Activated B cell treated with CpG ODN at 0.5 μM for 24 hours (primary cell): ENCODE measurements around the gene STAT4. TPM values are rescaled to one million over a fixed set of nuclear protein-coding genes. Genes with fewer than 3 reads are reported as not detected.

ENCODE experiments used
- ATAC-seq: fragments of 200-7000 bp; cut with Tn5 transposase; one replicate; pipeline ENCODE4 v1.10.0; 2021; ENCODE audit warnings: low read depth, mild to moderate bottlenecking, moderate library complexity
- CTCF ChIA-PET: fragments of 350-600 bp; sonication (Branson Sonifier 250); formaldehyde crosslinking; loops from one replicate; lab custom pipeline; 2021; ENCODE audit warnings: antibody characterized with exemption; lab: Charles Lee
- POLR2A ChIA-PET: fragments of 350-600 bp; sonication (Branson Sonifier 250); formaldehyde crosslinking; loops from one replicate; lab custom pipeline; 2021; ENCODE audit warnings: antibody characterized with exemption; lab: Charles Lee
- DNase-seq: peaks from one replicate; pipeline ENCODE4 v3.0.0; 2022
- H3K27ac Mint-ChIP-seq: one replicate; pipeline ENCODE4 v1.8.0; 2020; ENCODE audit warnings: mixed read lengths
- H3K27me3 Mint-ChIP-seq: one replicate; pipeline ENCODE4 v1.8.0; 2021; ENCODE audit warnings: mixed read lengths
- H3K36me3 Mint-ChIP-seq: one replicate; pipeline ENCODE4 v1.8.0; 2021; ENCODE audit warnings: low read depth, mixed read lengths
- H3K4me1 Mint-ChIP-seq: one replicate; pipeline ENCODE4 v1.8.0; 2021; ENCODE audit warnings: mixed read lengths
- H3K4me3 Mint-ChIP-seq: one replicate; pipeline ENCODE4 v1.8.0; 2020; ENCODE audit warnings: mild to moderate bottlenecking, mixed read lengths
- H3K9me3 Mint-ChIP-seq: one replicate; pipeline ENCODE4 v1.8.0; 2020; ENCODE audit warnings: mixed read lengths
- CTCF ChIP-seq: fragments of 200-600 bp; IDR thresholded peaks from one replicate; pipeline ENCODE4 v1.8.0; 2022; ENCODE audit warnings: antibody characterized with exemption, mild to moderate bottlenecking
- intact Hi-C: fragments of 100-400 bp; cut with micrococcal nuclease; formaldehyde crosslinking; loops from one replicate; pipeline ENCODE4 v1.15.1; 2024
- total RNA-seq: library from RNA; stranded (reverse); gene quantifications from 2 replicates; pipeline ENCODE4 v1.2.3, GENCODE V29; 2022

Gene STAT4
- total RNA-seq, 1 donor from 2014 or later, result 16.5 TPM

- H3K4me1 Mint-ChIP-seq, result peaks cover 30% of the 10 kb centered on the region
- no peak for TF ChIP-seq CTCF
- peak overlapping the region; percentile 79 for H3K27ac Mint-ChIP-seq
- DNase-seq, result no peak
- H3K36me3 Mint-ChIP-seq, result peaks cover 4% of the 10 kb centered on the region
- ATAC-seq, result no peak
- CTCF ChIA-PET, result interaction anchor here (1.0 to 2.4 kb wide), 2 partner anchors 13 to 99 kb away, joined by 3 to 16 read pairs; no protein-coding TSS in a partner anchor
- no peaks in the 10 kb centered on the region for H3K9me3 Mint-ChIP-seq
- peaks cover 8% of the 10 kb centered on the region for H3K27me3 Mint-ChIP-seq
- POLR2A ChIA-PET, result interaction anchor here (1.0 to 1.6 kb wide), 5 partner anchors 131 to 526 kb away, joined by 3 to 9 read pairs (median 4); partner anchors contain the start of genes NABP1 and STAT1
- peak overlapping the region; percentile 89 for H3K4me3 Mint-ChIP-seq
- intact Hi-C loops, result loop anchor here (2.0 to 10.0 kb wide), 5 partner anchors 267 to 1489 kb away; partner anchors contain the start of genes ASNSD1, GLS, NABP1 and ORMDL1
Measured at GRCh38 chr2:191151331-191151730, 537 bp upstream of the STAT4 start.

GRCh38 chr2:191150230-191150599, 579 bp downstream of the STAT4 start:
- Mint-ChIP-seq H3K27ac (peak overlapping the region; percentile 79), H3K36me3 (peaks cover 10% of the 10 kb centered on the region), H3K4me3 (peak overlapping the region; percentile 89), H3K9me3 (no peaks in the 10 kb centered on the region), H3K27me3 (peaks cover 8% of the 10 kb centered on the region), H3K4me1 (peaks cover 30% of the 10 kb centered on the region)
- TF ChIP-seq CTCF, result no peak
- ATAC-seq (peak; percentile 12), DNase-seq (no peak)
- POLR2A ChIA-PET, result interaction anchor here (1.0 to 1.6 kb wide), 6 partner anchors 44 to 527 kb away, joined by 3 to 9 read pairs (median 4); partner anchors contain the start of genes NABP1 and STAT1
- CTCF ChIA-PET, result interaction anchor here (1.0 to 2.4 kb wide), 2 partner anchors 14 to 98 kb away, joined by 3 to 16 read pairs; no protein-coding TSS in a partner anchor
- intact Hi-C loops, result loop anchor here (1.0 to 10.0 kb wide), 6 partner anchors 136 to 1488 kb away; partner anchors contain the start of genes ASNSD1, GLS, NABP1 and ORMDL1

GRCh38 chr2:191149391-191149790, 1.4 kb downstream of the STAT4 start:
- intact Hi-C loops, result no loop called here
- H3K4me1 Mint-ChIP-seq, result peaks cover 30% of the 10 kb centered on the region
- no peak overlapping the region for H3K27ac Mint-ChIP-seq
- H3K36me3 Mint-ChIP-seq, result peaks cover 10% of the 10 kb centered on the region
- no peak overlapping the region for H3K4me3 Mint-ChIP-seq
- H3K27me3 Mint-ChIP-seq, result peaks cover 8% of the 10 kb centered on the region
- CTCF ChIA-PET, result no interaction called here
- DNase-seq, result no peak
- POLR2A ChIA-PET, result interaction anchor here (0.6 kb wide), 1 partner anchor 56 kb away, joined by 5 read pairs; no protein-coding TSS in a partner anchor
- no peak for ATAC-seq
- no peak for TF ChIP-seq CTCF
- no peaks in the 10 kb centered on the region for H3K9me3 Mint-ChIP-seq

GRCh38 chr2:191148791-191149190, 2.0 kb downstream of the STAT4 start:
- no peak for ATAC-seq
- Mint-ChIP-seq H3K27me3 (peaks cover 8% of the 10 kb centered on the region), H3K27ac (no peak overlapping the region), H3K4me1 (peaks cover 30% of the 10 kb centered on the region), H3K9me3 (no peaks in the 10 kb centered on the region), H3K4me3 (no peak overlapping the region), H3K36me3 (peaks cover 10% of the 10 kb centered on the region)
- intact Hi-C loops, result no loop called here
- DNase-seq, result no peak
- ChIA-PET CTCF (no interaction called here), POLR2A (interaction anchor here (0.6 kb wide), 1 partner anchor 56 kb away, joined by 5 read pairs; no protein-coding TSS in a partner anchor)
- no peak for TF ChIP-seq CTCF

GRCh38 chr2:191148281-191148680, 2.5 kb downstream of the STAT4 start:
- POLR2A ChIA-PET, result no interaction called here

More at GRCh38 chr2:191148281-191148680, 2.5 kb downstream of the STAT4 start:
- no peak for TF ChIP-seq CTCF
- Mint-ChIP-seq H3K4me3 (no peak overlapping the region), H3K9me3 (no peaks in the 10 kb centered on the region), H3K4me1 (peaks cover 30% of the 10 kb centered on the region), H3K27me3 (peaks cover 8% of the 10 kb centered on the region), H3K27ac (no peak overlapping the region), H3K36me3 (peaks cover 10% of the 10 kb centered on the region)
- CTCF ChIA-PET, result no interaction called here
- intact Hi-C loops, result no loop called here
- DNase-seq (no peak), ATAC-seq (no peak)
